IPS-15b (cell line): ENCODE results near the gene PDCL3.

ENCODE experiments used
- H3K27me3 ChIP-seq: one replicate; pipeline ENCODE4 v1.6.1; 2013; ENCODE audit warnings: low read length; ENCODE audit not compliant: control insufficient read depth, insufficient read depth
- H3K36me3 ChIP-seq: one replicate; pipeline ENCODE4 v1.6.1; 2013; ENCODE audit warnings: low read length; ENCODE audit not compliant: control insufficient read depth, insufficient read depth
- H3K4me1 ChIP-seq: one replicate; pipeline ENCODE4 v1.6.1; 2013; ENCODE audit warnings: mild to moderate bottlenecking, low read length; ENCODE audit not compliant: control insufficient read depth, insufficient read depth
- H3K4me3 ChIP-seq: one replicate; pipeline ENCODE4 v1.5.1; 2013; ENCODE audit warnings: low read depth, low read length
- H3K9ac ChIP-seq: one replicate; pipeline ENCODE4 v1.6.1; 2013; ENCODE audit warnings: low read depth, mild to moderate bottlenecking, low read length
- H3K9me3 ChIP-seq: one replicate; pipeline ENCODE4 v1.6.1; 2013; ENCODE audit warnings: mild to moderate bottlenecking, low read length; ENCODE audit not compliant: control insufficient read depth, insufficient read depth

Gene PDCL3

DNA sequence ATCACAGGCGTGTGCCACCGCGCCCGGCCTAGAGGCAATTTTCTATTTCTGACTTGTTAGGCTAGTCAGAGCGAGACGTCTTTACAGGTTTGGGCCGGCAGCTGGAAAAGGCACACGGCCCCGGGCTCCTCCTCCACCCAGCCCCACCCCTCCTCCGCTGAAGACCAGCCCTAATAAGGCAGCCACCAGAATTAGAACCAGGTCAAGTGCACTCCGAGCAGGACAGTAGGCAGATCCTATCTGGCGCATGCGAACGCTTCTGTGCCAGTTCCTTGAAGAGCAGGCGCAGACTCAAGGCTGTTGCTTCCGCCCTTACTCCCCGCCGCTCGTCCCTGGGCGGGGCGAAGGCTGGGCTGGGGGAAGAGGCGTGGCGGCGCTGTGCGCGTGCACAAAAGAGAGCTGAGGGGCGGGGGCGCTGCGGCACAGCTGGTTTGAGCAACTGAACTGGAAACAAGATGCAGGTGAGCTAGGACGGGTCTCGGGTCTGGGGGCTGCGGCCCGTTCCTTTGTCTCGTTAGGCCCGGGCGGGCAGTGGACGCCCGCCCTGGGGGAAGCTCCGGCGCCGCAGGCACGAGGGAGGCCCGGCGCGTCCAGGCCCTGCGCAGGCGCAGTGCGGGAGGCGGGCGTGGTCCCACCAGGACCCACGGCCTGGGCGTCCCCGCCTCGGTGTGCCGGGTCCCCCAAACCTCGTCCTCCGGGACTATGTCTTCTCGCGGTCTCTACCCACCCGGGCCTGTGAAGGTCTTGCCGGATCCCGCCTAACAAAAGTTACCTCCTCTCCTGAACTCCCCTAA lies at the start of gene PDCL3:
TSS of gene PDCL3 (plus strand) at position 381 of the 794 bp plus-strand sequence. CDS start at position 456, 75 bp downstream.
- no peaks in the 10 kb centered on the region for H3K9me3 ChIP-seq
- H3K9ac ChIP-seq = peak within 1 kb of the TSS; percentile 97
- H3K36me3 ChIP-seq = no peaks in the 10 kb centered on the region
- no peaks in the 10 kb centered on the region for H3K27me3 ChIP-seq
- H3K4me1 ChIP-seq = peaks cover 10% of the 10 kb centered on the region
- H3K4me3 ChIP-seq = peak within 1 kb of the TSS; percentile 91

DNA sequence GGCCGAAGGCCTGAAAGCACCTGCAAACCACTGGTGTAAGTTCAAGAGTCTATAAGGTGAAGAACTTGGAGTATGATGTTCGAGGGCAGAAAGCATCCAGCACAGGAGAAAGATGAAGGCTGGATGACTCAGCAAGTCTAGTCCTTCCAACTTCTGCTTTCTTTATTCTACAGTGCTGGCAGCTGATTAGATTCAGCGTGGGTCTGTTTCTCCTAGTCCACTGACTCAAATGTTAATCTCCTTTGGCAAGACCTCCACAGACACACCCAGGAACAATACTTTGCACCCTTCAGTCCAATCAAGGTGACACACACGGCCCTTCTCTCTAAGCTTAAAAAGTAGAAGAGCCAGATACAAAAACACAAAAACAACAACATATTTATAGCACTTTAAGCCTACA lies 49.1 kb upstream of the PDCL3 start:
- Histone ChIP-seq H3K4me3 (no peak overlapping the region), H3K4me1 (no peaks in the 10 kb centered on the region), H3K9ac (no peak overlapping the region), H3K36me3 (no peaks in the 10 kb centered on the region), H3K9me3 (no peaks in the 10 kb centered on the region), H3K27me3 (no peaks in the 10 kb centered on the region)

DNA sequence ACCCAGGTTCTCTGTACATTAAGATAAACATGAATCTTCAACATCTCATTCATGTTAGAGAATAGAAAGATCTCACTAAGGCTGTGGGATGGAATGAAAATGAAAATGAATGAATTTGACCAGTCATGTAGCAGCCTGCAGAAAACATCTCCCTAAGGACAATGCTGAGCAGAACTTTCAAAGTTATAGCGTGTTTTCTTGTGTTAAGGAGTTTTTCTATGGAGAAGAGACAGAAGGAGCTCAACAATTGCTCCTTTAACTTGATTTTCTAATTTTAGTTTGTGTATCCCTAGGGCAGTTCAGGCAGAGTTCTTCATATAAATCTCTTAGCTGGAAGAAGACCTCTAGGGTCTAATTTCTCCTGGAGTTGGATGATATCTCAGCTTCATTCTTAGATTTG lies 45.2 kb upstream of the PDCL3 start:
- H3K4me1 ChIP-seq = no peaks in the 10 kb centered on the region
- H3K9ac ChIP-seq = no peak overlapping the region
- no peaks in the 10 kb centered on the region for H3K27me3 ChIP-seq
- no peaks in the 10 kb centered on the region for H3K9me3 ChIP-seq
- no peak overlapping the region for H3K4me3 ChIP-seq
- no peaks in the 10 kb centered on the region for H3K36me3 ChIP-seq

DNA sequence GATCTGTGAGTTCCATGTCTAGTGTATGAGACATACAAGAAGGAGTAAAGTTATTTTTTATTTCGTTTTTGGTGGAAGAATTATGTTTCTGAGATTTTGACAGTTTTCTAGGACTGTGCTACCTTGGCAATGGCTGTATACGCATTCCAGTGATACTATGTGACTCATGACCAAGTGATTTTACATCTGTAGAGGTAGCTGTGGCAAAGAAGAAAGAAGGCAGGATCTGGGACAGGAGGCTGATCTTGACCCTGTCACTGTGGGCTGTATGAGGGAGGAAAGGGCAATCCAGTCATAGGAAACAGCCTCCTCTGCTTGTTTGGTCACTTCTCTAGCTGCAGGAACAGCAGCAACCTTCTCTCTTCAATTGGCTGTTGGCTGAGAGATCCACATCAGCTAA lies 44.0 kb upstream of the PDCL3 start:
- no peaks in the 10 kb centered on the region for H3K36me3 ChIP-seq
- no peak overlapping the region for H3K4me3 ChIP-seq
- H3K9me3 ChIP-seq = no peaks in the 10 kb centered on the region
- no peaks in the 10 kb centered on the region for H3K4me1 ChIP-seq
- H3K9ac ChIP-seq = no peak overlapping the region
- no peaks in the 10 kb centered on the region for H3K27me3 ChIP-seq

DNA sequence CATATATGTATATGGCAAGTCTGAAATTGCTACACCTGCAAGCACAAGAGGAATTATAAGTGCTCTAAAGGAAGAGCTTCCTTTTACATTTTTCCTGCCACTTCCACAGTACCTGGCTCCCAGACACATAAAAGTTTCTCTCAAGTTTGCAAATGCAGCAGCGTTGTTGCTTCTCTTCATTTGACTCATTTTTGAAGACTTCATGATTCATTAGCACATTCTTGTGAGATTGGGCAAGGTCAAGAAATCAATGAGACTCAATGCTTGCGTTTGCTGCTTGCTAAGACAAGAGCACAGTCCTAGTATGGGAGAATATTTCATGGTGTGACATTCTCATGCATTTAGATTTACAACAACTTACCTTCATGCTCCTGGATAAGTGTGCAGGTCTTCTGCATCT lies 42.6 kb upstream of the PDCL3 start:
- Histone ChIP-seq H3K4me1 (no peaks in the 10 kb centered on the region), H3K9ac (no peak overlapping the region), H3K9me3 (no peaks in the 10 kb centered on the region), H3K36me3 (no peaks in the 10 kb centered on the region), H3K4me3 (no peak overlapping the region), H3K27me3 (no peaks in the 10 kb centered on the region)

DNA sequence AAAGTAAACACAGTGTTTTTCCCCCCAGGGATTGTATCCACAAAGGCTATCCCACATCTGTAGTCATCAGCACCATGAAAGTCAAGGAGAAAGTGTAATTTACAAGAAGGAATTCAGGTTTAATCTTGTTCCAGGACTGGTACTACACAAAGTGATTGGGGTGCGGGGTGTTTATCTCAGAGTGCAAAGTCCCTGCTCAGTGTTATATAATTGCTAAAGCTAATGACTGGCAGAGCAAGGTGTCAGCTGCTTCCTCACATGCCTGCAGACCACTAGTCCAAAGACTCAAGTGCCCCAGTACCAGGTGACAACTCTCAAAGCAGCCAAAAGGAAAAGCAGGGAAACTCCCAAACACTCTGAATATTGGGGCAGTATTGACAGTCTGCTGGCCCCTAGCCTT lies 40.4 kb upstream of the PDCL3 start:
- no peak overlapping the region for H3K4me3 ChIP-seq
- H3K36me3 ChIP-seq = no peaks in the 10 kb centered on the region
- no peaks in the 10 kb centered on the region for H3K4me1 ChIP-seq
- no peak overlapping the region for H3K9ac ChIP-seq
- H3K27me3 ChIP-seq = no peaks in the 10 kb centered on the region
- H3K9me3 ChIP-seq = no peaks in the 10 kb centered on the region

DNA sequence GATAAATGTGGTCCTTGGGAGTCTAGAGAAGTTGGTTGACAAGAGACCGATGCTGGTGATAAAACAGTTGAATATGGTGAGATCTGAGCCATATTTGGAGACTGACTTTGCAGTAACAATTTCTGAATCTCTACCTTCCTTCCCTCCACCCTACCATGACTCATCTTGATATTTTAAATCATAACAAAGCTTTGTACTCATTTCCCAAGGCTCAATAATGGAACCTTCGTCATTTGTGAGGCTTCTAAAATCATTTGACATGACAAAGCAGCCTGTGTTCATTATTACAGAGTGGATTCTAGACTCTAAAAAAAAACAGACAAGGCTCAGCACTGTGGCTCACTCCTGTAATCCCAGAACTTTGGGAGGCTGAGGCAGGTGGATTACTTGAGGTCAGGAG lies 38.5 kb upstream of the PDCL3 start:
- Histone ChIP-seq H3K9ac (no peak overlapping the region), H3K4me3 (no peak overlapping the region), H3K36me3 (no peaks in the 10 kb centered on the region), H3K9me3 (no peaks in the 10 kb centered on the region), H3K4me1 (no peaks in the 10 kb centered on the region), H3K27me3 (no peaks in the 10 kb centered on the region)

DNA sequence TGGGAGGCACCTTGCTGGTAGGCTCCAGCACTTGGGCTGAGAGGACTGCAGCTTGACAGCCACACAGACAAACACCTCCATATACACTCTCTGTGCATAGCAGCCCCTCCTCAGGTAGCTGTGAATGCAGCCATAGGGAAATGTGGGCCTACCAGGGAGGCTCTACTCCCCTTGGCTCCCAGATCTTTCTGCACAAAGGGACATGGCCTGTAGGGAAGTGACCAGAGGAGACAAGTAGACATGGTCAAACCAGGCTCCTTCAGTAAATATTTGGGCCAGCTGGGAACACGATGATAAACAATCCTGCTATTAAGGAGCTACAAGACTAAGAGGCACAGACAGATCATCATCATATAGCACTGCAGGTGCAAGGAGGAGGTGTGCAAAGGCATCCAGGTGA lies 35.9 kb upstream of the PDCL3 start:
- Histone ChIP-seq H3K4me1 (no peaks in the 10 kb centered on the region), H3K36me3 (no peaks in the 10 kb centered on the region), H3K27me3 (no peaks in the 10 kb centered on the region), H3K9me3 (no peaks in the 10 kb centered on the region), H3K9ac (no peak overlapping the region), H3K4me3 (no peak overlapping the region)

DNA sequence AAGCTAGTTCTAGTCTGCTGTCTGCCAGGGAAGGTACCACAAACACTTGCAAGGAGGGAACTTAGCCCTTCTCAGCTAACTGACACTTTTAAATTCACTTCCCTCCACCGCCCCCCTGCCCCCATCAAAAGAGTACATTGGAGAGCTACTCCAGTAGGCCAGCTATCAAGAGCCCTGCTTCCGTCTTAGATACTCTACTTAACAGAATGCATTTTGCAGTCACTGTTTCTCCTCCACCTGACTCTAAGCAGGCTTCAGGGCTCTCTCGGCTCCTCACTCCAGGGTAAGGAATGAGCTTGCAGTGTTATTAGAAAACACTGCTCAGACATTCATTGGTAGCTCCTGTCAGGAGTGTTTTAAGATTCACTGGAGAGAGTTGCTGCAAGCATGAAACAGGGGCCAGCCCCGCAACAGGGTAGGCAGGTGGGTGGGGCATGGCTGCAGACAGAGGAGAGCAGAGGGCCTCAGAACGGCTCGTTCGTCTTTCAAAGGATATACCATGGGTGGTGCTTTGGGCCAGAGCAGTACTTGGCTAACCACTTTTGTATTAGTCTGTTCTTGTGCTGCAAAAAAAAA lies 35.3 kb upstream of the PDCL3 start:
- no peaks in the 10 kb centered on the region for H3K27me3 ChIP-seq
- no peaks in the 10 kb centered on the region for H3K36me3 ChIP-seq
- no peaks in the 10 kb centered on the region for H3K4me1 ChIP-seq
- H3K9me3 ChIP-seq = no peaks in the 10 kb centered on the region
- no peak overlapping the region for H3K9ac ChIP-seq
- no peak overlapping the region for H3K4me3 ChIP-seq

DNA sequence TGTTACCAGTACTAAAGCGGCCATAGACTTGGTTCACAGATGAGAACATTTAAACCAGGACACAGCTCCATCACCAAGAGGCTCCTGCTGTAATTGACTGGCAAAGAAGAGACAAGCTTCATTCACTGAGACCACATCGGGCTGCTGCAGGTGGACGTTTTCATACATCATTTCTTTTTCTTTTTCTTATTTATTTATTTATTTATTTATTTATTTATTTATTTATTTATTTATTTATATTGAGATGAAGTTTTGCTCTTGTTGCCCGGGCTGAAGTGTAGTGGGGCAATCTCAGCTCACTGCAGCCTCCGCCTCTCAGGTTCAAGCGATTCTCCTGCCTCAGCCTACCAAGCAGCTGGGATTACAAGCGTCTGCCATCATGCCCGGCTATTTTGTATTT lies 33.6 kb upstream of the PDCL3 start:
- H3K36me3 ChIP-seq = no peaks in the 10 kb centered on the region
- no peak overlapping the region for H3K4me3 ChIP-seq
- no peaks in the 10 kb centered on the region for H3K9me3 ChIP-seq
- H3K4me1 ChIP-seq = no peaks in the 10 kb centered on the region
- H3K27me3 ChIP-seq = no peaks in the 10 kb centered on the region
- no peak overlapping the region for H3K9ac ChIP-seq

DNA sequence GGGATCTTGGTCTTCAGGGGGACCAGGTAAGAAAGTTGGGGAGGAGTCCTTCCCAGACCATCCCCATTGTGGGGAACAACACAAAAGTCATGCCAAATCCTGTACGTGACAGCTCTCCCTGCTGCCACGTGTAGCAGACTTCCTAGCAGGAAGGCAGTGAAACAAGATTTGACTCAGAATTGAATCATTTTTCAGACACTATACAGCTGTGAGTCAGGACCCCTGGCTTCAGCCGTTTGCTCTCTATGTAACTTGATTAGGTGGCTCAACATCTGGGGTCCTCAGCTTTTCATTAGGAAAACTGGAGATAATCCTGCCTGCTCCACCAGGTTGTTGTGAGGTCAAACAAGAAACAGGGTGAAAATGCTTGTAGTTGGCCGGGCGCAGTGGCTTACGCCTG lies 32.9 kb upstream of the PDCL3 start:
- Histone ChIP-seq H3K4me3 (no peak overlapping the region), H3K9ac (no peak overlapping the region), H3K27me3 (no peaks in the 10 kb centered on the region)

DNA sequence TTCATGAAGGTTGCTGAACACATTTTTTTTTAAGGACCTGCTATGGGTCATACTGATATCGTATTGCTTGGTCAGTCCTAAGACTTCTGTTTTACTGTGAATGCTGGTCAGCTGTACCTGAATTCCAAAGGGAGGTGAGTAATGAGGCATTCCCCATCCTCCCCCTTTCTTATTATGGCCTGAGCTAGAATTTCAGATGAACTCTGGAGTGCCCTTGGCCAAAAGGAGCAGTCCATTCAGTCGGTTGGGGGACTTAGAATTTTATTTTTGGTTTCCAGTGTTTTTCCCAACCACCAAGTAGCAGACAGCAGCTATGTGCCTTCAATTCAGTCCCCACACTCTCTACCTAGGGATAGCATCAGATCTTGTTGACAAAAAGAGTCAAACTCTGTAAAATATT lies 26.9 kb upstream of the PDCL3 start:
- Histone ChIP-seq H3K4me3 (no peak overlapping the region), H3K9me3 (no peaks in the 10 kb centered on the region), H3K36me3 (no peaks in the 10 kb centered on the region), H3K9ac (no peak overlapping the region), H3K27me3 (no peaks in the 10 kb centered on the region), H3K4me1 (no peaks in the 10 kb centered on the region)

More for the DNA sequence above, 32.9 kb upstream of the PDCL3 start:
- no peaks in the 10 kb centered on the region for H3K4me1 ChIP-seq
- H3K9me3 ChIP-seq = no peaks in the 10 kb centered on the region
- no peaks in the 10 kb centered on the region for H3K36me3 ChIP-seq
